K562 (cell line): ENCODE data around the gene CCDC106. TPM values are rescaled to one million over a fixed set of nuclear protein-coding genes. Genes with fewer than 3 reads are reported as not detected.

Experiments
- ATF1 ChIP-seq, 2 experiments: fragments of 450-650 bp in 1 of 2; IDR thresholded peaks; 2 replicates each; pipeline ENCODE4 v1.6.1; 2016; ENCODE audit warnings: missing compliant biosample characterization in 1 of 2, missing genetic modification characterization in 1 of 2
- CCAR2 ChIP-seq: fragments of 200-400 bp; formaldehyde crosslinking; IDR thresholded peaks from 2 replicates; pipeline ENCODE4 v1.6.1; 2017; ENCODE audit warnings: mild to moderate bottlenecking, low read depth, low read length
- DIDO1 ChIP-seq: fragments of 450-650 bp; IDR thresholded peaks from 2 replicates; pipeline ENCODE4 v1.6.1; 2016; ENCODE audit warnings: low read depth, missing biosample characterization, missing genetic modification characterization
- HDAC1 ChIP-seq, 2 experiments: fragments of 450-650 bp; IDR thresholded peaks; 2 replicates each; pipeline ENCODE4 v1.6.1; 2016 to 2017; ENCODE audit warnings: inconsistent platforms in 1 of 2, mild to moderate bottlenecking in 1 of 2, moderate library complexity in 1 of 2
- KLF16 ChIP-seq: IDR thresholded peaks from 2 replicates; pipeline ENCODE4 v1.6.1; 2016; ENCODE audit warnings: antibody characterized with exemption
- POLR2H ChIP-seq: IDR thresholded peaks from 2 replicates; pipeline ENCODE4 v1.6.1; 2016; ENCODE audit warnings: missing genetic modification characterization, low read depth, mild to moderate bottlenecking, control low read depth, missing compliant biosample characterization, moderate library complexity
- SIN3B ChIP-seq: fragments of 450-650 bp; IDR thresholded peaks from 2 replicates; pipeline ENCODE4 v1.6.1; 2017; ENCODE audit warnings: low read depth, mild to moderate bottlenecking, moderate library complexity
- TAF9B ChIP-seq: fragments of 450-650 bp; IDR thresholded peaks from 2 replicates; pipeline ENCODE4 v1.6.1; 2018; ENCODE audit warnings: mild to moderate bottlenecking; ENCODE audit not compliant: partially characterized antibody
- TEAD1 ChIP-seq, 2 experiments: fragments of 450-650 bp in 1 of 2; sonication (generic) in 1 of 2; formaldehyde crosslinking; IDR thresholded peaks; 2 replicates each; pipeline versions ENCODE4 v1.4.0 to v1.8.0; 2020 to 2022; ENCODE audit warnings: mild to moderate bottlenecking in 2 of 2, missing genetic modification reagents in 1 of 2
- ZFP91 ChIP-seq: sonication (generic); formaldehyde crosslinking; IDR thresholded peaks from 2 replicates; pipeline ENCODE4 v1.8.0; 2022; ENCODE audit warnings: mild to moderate bottlenecking, missing genetic modification reagents
- ZNF253 ChIP-seq: fragments of 250-450 bp; sonication (Bioruptor Pico); conservative IDR thresholded peaks from 2 replicates; pipeline ENCODE4 v1.6.1; 2021; ENCODE audit warnings: mild to moderate bottlenecking
- ZNF639 ChIP-seq, 2 experiments: fragments of 200-800 bp in 1 of 2; sonication (Bioruptor generic) in 1 of 2; sonication (generic) in 1 of 2; formaldehyde crosslinking in 1 of 2; IDR thresholded peaks in 1 of 2; conservative IDR thresholded peaks in 1 of 2; 2 replicates each; pipeline versions ENCODE4 v1.5.0 to v1.6.1; 2016 to 2020; ENCODE audit warnings: missing compliant biosample characterization in 1 of 2, missing genetic modification characterization in 1 of 2, missing genetic modification reagents in 1 of 2
- ZNF717 ChIP-seq: fragments of 250-450 bp; sonication (Bioruptor Pico); IDR thresholded peaks from 2 replicates; pipeline ENCODE4 v1.5.0; 2021
- polyA plus RNA-seq, 8 experiments: library from polyadenylated mRNA; depleted of rRNA in 4 of 8; stranded (reverse) in 5 of 8; unstranded in 3 of 8; fragments of >200 nt; fragmentation: Nextera tagmentation in 2 of 8; fragmentation: Illumina TruSeq in 1 of 8; extraction: Ambion mirVana in 2 of 8; extraction: Trizol in 1 of 8; gene quantifications; 2 replicates each; pipeline versions ENCODE4 v1.2.1 to v1.2.3, GENCODE V29; 2011 to 2014; ENCODE audit warnings: inconsistent platforms in 1 of 8, missing spikeins in 1 of 8
- total RNA-seq, 7 experiments: library from RNA; depleted of rRNA in 6 of 7; stranded (reverse); fragments of >200 nt in 6 of 7; fragmentation: Illumina TruSeq in 2 of 7; extraction: Trizol in 2 of 7; gene quantifications; 2 replicates each; pipeline versions ENCODE4 v1.2.1 to v1.2.3, GENCODE V29; 2011 to 2021; ENCODE audit warnings: low replicate concordance in 1 of 7
- TF ChIP-seq, protein P1 (sequence below), 2 experiments: fragments of 450-650 bp; conservative IDR thresholded peaks; 2 replicates each; pipeline ENCODE4 v1.6.1; 2017; ENCODE audit warnings: mild to moderate bottlenecking in 2 of 2, moderate library complexity in 2 of 2

Gene CCDC106
- total and polyA plus RNA-seq, 9 of the 15 experiments (the other 6 are each of a cell fraction or from before 2014, with no cell fraction given): 0.10 to 27.5 (median 15.0) TPM; not detected in 1

GRCh38 chr19:55624109-55625003, 23.7 kb upstream of the CCDC106 start, which contains the start of gene ZNF784 (continued):
- TF ChIP-seq SIN3B: no peak
- peak; percentile 84 for TF ChIP-seq TAF9B
- TF ChIP-seq, protein P1, sequence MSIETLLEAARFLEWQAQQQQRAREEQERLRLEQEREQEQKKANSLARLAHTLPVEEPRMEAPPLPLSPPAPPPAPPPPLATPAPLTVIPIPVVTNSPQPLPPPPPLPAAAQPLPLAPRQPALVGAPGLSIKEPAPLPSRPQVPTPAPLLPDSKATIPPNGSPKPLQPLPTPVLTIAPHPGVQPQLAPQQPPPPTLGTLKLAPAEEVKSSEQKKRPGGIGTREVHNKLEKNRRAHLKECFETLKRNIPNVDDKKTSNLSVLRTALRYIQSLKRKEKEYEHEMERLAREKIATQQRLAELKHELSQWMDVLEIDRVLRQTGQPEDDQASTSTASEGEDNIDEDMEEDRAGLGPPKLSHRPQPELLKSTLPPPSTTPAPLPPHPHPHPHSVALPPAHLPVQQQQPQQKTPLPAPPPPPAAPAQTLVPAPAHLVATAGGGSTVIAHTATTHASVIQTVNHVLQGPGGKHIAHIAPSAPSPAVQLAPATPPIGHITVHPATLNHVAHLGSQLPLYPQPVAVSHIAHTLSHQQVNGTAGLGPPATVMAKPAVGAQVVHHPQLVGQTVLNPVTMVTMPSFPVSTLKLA (conservative IDR thresholded peaks at IDR 0.05): peak; percentile 64 to 86
- peak; percentile 53 for TF ChIP-seq POLR2H (tag)
- TF ChIP-seq ZNF253: no peak
- TF ChIP-seq TEAD1 (CRISPR knock-in tag; IDR thresholded peaks at IDR 0.05): 0 out of 4 replicates have a peak, but pooled peaks of 1 of the 2 experiments have one; percentile 44
- TF ChIP-seq CCAR2: no peak
- 0 out of 4 replicates have a peak, but pooled peaks of 1 of the 2 experiments have one; percentile 45 for TF ChIP-seq HDAC1 (IDR thresholded peaks at IDR 0.05)
- no peak for TF ChIP-seq ZFP91 (CRISPR knock-in tag)
- no peak for TF ChIP-seq ATF1 (CRISPR knock-in tag; IDR thresholded peaks at IDR 0.05)
- peak; percentile 72 for TF ChIP-seq ATF1 (tag; IDR thresholded peaks at IDR 0.05)
- no peak for TF ChIP-seq ZNF639 (CRISPR knock-in tag; conservative IDR thresholded peaks at IDR 0.05 in 1 of 2, IDR thresholded peaks at IDR 0.05 in 1 of 2)
- TF ChIP-seq KLF16: no peak
- TF ChIP-seq ZNF717: no peak
- no peak for TF ChIP-seq DIDO1
